CD4-positive, alpha-beta T cell treated with Interleukin-15 for 1 hour (primary cell): Measurements from ENCODE around the gene ERICH2.
"Not testable (repeated sequence)": the region's sequence is repeated elsewhere in the genome, so short reads cannot be mapped to it uniquely, and the experiment has no call there.

Experiments used
- DNase-seq: peaks from one replicate; pipeline ENCODE4 v3.0.0-alpha.2; 2020

Gene ERICH2, protein sequence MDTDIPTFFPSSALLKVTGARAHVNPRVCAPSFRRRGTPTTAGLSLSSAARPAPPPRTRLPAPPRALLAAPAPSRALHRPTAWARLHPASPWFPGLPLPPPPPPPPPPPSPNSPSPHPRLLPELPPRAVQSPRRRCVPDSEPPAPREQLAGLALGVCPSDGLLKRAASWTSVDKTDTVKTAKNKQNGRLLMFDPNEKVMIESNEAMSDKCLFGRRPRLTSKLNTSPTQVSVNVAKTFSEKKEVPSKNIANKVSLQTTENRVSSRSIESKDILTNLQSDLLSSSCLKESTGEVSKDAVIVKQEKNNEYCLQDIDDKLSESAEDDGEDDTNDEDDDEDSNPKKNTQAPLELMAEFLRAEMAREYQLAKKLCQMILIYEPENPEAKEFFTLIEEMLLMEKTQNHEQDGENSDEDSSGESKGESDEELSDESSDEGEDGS

DNA sequence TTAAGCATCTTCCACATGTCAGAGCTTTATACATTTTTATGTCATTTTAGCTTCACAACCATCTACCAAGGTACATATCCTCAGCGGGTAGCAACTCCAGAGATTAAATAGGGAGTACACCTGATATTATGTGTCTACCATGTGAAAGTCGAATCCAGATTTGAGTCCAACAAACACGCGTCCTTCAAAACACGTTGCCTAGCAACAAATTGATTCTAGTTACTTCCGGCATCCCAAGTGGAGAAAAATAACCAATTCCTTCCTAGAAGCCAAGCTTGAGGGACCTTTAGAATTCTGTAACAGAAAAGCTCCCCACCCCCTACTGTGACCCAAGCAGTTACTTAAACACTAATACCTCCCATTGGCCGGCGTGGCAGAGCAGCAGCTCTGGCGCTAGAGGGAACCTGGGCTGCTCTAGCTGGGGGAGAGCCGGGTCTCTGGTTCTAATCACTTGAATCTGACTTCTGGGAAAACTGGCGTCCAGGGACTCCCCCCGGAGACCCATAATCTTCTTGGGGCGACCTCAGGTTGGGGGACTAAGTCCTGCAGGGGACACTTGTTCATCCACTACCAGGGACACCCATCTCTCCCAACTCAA is at the start of gene ERICH2:
Gene ERICH2, plus strand, starts transcription at position 371 of the 598 bp plus-strand sequence. CDS start 304 bp downstream, outside the sequence.
- DNase-seq, result peak; percentile 53

DNA sequence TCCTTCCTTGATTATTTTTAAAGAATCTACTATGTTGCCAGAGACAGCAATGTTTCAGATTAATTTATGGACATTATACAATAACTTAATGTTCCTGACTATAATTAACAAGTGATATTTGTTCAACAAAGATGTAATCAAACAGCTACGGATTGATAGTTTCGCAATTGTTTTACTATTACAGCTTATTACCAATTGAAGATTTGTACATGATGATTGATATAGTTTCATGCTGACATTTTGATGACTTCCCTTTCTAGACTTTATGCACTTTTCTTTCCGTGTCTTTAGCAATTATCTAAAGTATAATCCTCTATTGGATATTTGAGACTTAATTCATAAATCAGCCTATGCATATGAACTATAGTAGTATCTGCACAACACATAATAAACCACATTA is 48.5 kb upstream of the ERICH2 start:
- no peak for DNase-seq

DNA sequence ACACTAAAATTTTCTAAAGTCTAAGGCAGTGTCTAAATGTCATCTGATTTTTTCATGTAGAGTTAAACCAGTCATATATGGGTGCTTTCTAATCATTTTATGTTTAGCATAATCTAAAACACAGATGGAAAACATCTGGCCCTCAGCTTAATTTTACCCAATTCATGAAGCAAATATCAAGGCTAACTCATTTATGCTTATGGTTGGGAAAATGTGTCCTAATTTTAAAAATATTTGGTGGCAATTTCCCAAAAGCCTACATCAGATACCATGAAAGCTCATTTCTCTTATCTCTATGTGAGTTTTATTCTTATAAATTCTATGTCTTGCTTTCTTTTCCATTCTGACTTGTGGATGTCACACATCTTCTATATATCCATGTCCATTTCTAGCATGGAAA is 47.9 kb upstream of the ERICH2 start:
- DNase-seq, result no peak

DNA sequence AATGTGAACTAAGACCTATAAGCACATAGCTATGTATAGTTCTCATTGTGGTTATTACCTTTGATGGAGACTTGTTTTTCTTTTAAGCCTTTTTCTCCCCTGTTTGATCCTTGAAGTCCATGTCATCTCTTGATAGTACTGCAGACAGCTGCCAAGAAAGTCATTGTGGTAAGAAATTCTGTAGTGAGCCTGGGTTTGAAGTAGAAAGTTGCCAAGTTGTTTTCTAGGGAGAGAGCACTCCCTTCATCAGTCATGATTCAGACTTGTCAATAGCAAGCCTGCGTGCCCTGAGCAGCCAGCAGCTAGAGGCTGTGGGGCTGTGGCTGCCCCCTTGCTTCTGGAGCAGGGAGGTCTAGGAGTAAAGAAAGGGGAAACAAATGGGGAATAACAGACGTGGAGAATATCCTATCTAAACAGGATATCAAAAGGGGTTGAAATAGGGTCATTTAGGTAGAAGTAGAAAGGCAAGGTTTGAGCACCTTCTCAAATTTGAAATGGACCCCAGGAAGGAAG is 46.7 kb upstream of the ERICH2 start:
- no peak for DNase-seq

DNA sequence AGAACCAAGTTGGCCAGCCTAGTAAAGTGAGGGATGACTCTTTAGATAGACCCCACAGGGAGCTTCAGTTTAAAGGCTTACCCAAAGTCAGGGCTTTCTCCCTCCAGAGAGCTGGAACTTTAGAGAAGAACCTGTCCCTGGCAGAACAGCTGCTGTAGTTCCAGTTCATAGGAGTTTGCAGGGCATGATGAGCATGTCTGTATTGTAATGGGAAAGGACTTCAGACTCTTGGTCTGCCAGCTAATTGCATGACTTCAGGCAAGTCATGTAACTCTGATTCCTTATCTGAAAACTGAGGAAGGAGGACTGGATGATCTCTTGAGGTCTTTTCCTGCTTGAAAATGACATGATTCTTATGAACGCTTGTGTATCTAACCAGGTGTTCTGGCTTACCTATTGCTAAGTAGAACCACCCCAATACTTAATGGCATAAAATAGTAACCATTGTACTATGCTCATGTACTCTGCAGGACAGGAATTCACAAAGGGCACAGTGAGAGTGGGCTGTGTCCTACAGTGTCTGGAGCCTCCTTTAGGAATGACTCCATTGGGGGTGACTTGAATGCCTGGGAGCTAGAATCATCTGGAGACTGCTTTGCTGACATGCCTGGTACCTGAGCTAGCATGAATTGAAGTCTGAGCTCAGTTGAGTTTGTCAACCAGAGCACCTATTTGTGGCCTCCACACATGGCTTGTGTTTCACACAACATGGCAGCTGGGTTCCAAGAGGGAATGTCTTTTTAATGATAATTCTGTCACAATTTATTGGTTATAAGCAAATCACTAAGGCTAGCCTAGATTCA is 36.2 kb upstream of the ERICH2 start:
- DNase-seq, result no peak

DNA sequence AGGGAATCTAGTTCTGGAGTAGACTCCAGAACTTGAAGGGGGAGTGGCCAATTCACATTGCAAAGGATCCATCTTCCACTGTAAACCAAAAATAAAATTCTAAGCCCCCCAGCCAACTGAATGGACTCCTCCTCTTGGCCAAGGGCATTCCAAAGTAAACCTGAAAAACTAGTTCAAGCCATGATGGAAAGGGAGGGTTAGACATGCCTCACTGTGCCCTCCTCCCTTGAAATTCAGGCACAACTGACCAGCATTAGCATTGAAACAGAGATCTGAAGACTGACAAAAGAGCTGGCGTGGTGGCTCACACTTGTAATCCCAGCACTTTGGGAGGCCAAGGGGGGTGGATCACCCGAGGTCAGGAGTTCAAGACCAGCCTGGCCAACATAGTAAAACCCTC is 35.6 kb upstream of the ERICH2 start:
- DNase-seq, result not testable (repeated sequence)

DNA sequence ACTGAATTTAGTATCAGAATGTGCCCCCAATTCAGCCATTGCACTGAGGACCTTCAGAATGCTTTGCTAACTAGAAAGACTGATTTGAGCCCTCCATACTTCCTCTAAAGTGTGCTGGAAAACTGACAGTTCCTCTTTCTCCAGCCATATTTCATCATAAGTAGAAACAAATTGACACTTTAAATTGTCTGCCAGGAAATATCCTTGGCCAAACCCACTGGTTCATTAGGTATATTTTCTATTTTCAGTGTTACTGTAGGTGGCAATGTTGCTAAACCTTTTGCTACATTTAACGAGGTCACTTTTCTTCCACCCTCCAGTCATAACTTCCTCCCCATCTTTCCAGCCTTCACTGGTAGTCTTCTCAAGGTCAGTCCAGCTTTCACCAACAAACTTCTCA is 33.5 kb upstream of the ERICH2 start:
- no peak for DNase-seq

DNA sequence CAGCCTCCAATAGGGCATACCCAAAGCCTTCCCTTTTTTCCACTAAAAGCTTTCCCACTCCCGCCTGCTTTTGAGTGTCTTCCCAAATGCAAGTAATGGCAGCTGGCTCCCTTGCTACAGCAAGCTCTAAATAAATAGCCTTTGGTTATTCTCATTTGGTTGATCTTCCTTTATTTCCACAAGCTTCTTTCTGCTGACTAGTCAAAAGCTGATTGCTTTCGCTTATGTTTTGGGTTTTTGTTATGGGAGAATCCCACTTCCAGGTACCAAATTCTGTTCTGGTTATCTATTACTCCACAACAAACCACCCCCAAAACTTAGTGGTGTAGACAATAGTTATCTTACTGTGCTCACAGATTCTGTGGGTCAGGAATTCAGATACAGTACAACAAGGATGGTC is 32.8 kb upstream of the ERICH2 start:
- no peak for DNase-seq

DNA sequence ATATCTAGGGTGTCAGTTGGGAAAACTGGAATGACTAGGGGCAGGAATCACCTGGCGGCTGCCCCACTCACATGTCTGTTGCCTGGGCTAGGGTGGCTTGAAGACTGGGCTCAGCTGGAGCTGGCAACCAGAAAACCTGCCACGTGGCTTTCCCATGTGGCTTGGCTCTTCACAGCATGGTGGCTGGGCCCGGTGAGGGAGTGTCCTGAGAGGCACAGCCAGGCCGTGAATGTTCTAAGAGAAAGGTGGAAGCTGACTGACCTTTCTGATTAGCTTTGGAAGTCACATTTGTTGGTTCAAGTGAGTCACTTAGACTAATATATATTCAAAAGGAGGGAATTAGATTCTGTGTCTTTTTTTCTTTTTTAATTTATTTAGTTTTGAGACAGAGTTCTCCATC is 32.4 kb upstream of the ERICH2 start:
- no peak for DNase-seq

DNA sequence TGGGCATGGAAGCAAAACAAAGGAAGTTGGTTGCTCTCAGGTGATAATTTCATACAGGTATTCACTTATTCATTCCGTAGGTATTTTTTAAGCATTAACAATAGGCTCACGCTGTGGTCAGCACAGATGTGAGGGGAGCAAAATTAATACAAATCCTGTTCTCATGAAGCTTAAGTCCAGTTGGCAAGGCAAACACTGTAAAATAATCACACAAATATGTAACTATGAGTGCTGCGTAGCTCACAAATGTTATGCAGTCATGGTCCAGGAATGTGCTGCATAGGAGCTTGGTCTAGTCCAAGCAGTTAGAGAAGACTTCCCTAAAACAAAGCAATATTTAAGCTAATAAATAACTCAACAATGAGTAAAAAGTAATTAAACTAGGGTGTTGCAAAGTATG is 31.1 kb upstream of the ERICH2 start:
- no peak for DNase-seq

DNA sequence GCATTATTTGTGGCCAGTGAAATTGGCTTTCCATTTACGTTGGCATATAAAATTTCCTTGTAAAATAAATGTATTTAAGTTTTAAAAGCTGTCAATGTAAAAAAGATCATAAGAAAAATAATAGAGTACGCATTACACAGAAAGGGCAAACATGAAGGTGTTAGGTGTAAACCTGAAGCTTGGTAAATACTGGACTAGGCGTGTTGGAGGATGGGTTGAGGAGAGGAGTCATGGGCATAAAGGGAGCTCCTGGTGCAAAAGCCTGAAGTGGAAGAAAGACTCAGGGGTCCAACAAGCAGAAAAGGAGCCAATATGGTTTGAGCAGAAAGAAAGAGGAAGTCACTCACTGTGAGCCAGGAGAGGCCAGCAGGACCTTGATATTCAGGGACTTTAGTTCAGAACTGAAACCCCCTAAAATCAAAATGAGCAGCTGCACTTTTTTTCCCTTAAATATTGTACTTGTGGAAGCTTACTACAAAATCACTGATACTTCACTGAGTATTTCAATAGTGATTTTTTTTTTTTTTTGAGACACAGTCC is 30.6 kb upstream of the ERICH2 start:
- no peak for DNase-seq

DNA sequence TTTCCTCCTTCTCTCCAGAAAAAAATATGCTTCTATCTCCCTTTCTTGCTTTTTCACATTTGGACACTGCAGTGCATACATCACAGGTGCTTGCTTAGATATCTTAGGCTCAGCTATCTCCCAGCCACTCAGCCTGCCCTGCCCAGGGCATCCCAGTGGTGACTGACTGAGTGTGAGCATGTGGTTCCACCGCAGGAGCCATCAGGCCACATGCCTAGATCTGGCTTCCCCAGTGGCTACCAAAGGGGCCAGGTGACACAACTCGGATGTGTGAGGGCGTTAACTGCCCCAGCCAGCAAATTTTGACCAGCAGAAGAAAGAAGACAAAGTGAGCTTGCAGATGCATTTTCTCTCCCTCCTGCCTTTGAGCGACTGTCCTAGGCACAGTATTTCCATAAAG is 29.5 kb upstream of the ERICH2 start:
- no peak for DNase-seq

DNA sequence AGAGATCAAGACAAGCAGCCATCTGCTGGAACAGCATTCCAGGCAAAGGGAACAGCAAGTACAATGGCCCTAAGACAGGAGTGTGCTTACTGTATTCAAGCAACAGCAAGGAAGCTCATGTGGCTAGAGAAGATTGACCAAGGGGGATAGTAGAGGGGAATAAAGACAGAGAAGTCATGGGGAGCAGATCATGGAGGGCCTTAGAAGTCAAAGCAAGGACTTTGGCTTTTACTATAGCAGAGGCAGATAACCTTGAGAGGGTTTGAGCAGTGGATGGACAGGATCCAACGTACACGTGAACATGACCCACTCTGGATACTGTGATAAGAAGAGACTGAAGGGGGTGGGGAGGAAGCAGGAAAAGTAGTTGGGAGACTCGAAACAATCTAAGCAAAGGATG is 28.2 kb upstream of the ERICH2 start:
- DNase-seq, result no peak

DNA sequence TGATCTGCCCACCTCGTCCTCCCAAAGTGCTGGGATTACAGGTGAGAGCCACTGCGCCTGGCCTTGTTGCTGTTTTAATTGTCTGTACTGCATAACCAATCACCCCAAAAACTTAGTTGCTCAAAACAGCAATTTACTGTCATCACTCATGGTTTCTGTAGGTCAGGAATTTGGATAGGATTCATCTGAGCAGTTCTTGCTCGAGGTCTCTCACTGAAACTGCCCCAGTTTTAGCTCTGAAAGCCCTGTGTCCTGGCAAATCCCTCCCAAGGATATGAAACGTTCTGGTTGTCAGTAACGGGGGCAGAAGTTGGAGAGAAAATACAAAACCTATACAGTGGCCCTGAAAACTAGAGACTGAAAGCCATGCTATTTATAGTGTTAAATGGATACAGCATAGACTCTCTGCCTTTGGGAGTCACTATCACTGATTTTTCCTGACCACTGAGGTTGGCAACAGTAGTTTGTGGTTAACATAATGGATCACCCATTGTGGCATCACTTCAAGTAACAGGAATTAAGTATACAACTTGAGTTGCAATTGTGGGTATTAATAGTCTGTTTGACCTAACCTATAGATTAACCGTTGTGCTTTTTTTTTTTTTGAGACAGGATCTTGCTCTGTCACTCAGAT is 27.2 kb upstream of the ERICH2 start:
- no peak for DNase-seq

DNA sequence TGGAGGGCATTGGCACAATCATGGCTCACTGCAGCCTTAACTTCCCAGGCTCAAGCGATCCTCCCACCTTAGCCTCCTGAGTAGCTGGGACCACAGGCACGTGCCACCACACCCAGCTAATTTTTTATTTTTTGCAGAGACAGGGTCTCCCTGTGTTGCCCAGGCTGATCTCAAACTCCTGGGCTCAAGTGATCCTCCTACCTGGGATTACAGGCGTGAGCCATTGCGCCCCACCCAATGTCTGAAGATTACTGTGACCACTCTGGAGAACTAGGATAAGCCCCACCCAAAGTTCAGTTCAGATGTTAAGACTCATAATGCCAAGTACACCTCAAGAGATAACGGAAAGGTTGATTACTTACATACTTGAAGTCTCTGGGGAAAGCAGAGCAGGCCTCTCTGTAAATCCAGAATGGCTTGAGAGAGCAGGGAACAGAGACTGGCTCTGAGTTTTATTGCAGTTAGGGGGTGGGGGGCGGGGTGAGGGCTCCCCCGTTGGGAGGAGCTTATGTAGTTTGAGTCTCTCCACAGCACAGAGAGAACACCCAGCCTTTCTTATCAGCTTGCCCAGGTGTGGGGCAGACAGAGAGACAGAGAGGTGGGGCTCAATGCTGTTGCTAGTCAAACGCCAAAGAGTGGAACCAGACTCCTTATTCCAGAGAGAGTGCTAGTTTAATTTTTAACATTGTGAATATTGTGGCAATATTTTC is 26.5 kb upstream of the ERICH2 start:
- DNase-seq, result no peak

DNA sequence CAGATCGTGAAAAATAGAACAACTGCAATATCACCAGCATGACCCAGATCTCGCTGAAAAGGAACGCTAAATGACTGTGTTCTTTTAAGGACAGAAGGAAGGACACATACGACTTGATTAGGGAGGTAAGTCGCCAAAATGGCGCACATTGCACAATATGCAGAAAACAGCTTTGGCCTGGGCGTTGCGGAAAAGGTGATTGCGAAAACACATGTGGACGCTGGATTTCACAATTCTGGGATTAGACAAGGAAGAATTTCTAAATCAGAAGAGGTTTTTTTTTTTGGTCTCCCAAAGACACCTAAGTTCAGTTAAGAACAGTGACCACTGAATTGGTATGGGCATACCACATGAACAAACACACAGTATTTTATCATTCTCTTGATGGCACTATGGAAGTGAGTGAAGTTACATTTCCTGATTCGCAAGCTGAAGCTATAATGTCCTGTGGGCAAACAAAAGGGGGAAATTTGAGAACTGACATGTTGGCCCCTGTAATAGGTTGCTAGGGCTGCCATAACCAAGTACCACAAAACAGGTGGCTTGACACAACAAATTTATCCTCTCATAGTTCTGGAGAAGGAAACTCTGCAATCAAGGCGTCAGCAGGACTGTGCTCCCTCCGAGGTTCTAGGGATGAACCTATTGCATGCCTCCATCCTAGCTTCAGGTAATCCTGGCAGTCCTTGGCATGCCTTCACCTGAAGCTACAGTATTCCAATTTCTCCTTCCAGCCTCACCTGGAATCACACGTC is 25.8 kb upstream of the ERICH2 start:
- DNase-seq, result no peak

DNA sequence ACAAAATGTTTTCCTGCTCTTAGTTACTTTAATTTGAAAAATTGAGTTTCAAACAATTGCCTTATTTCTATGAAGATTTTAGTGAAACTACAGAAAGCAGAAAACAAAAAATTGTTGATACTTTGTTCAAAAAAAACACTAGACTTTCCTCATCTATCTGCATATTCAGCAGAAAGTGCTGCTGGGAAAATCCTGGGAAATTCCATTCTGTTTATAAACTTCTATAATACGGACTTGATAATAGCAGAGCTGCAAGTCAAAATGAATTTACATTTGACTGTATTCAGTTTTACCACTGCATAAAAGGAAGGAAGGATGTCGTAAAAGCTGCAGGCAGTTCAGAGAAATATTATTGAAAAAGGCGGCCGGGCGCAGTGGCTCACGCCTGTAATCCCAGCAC is 24.9 kb upstream of the ERICH2 start:
- no peak for DNase-seq

DNA sequence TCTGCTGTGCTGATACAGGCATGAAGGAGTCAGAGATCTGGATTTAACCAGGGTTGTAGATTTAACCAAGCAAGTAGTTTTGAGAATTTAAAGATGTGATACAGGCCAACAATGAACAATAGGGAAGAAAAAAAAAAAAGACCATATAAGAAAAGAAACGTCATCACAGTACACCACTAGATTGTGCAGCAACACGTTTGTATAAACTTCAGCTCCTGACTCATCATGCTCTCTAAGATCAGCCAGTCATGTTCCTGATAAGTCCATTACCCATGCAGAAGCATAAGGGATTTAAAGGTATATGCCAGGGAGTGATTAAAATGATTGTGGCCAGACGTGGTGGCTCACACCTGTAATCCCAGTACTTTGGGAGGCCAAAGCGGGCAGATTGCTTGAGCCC is 22.3 kb upstream of the ERICH2 start:
- no peak for DNase-seq

DNA sequence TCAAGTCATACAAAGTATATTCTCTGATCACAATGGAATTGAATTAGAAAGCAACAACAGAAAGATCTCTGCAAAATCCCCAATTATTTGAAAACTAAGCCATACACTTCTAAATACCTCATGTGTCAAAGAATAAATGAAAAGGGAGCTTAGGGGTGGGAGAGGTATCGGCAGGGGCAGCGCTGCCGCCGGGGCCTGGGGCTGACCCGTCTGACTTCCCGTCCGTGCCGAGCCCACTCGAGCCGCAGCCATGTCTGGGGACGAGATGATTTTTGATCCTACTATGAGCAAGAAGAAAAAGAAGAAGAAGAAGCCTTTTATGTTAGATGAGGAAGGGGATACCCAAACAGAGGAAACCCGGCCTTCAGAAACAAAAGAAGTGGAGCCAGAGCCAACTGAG is 18.6 kb upstream of the ERICH2 start:
- DNase-seq, result not testable (repeated sequence)

DNA sequence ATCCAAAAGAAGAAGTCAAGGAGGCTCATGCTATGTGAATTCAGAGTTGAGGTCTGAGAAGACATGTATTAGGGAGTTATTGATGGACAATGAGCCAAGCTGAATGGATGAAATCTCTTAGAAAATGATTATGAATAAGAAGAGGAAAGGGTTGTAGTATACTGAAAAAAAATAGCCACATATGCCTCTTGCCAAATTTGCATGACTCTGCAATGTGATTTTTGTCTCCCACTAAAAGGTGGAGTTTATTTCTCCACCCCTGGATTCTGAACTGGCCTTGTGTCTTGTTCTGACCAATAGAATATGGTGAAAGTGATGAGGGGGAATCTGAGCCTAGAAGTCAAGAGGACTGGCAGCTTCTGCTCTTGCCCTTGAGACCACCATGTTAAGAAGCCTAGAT is 8.6 kb upstream of the ERICH2 start:
- no peak for DNase-seq

DNA sequence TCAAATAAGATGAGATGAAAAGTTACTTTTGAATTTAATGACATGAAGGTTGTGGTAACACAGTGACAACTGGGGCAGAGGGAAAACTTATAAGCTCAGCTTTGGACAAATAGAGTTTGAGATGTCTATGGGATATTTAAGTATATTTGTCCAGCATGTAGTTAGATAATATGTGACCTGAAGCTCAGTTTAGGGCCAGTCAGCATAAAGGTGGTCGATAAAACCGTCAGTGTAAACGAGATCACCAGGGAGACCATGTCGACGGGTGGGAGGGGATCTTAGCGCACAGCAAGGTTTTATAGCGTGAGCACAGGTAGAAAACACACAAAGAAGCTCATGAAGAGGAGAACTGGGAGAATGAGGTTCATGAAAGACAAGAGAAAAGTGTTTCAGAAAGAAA is 7.4 kb upstream of the ERICH2 start:
- no peak for DNase-seq
